ENCODE data around the gene GLG1.

Gene GLG1

GRCh38 chr16:74596586-74596985, 10.3 kb downstream of the GLG1 start:
- TF ChIP-seq CTCF (conservative IDR thresholded peaks at IDR 0.05) (no peak), ZFX (IDR thresholded peaks at IDR 0.05) (no peak)
- H3K27ac ChIP-seq = no peak overlapping the region

GRCh38 chr16:74592847-74593246, 14.1 kb downstream of the GLG1 start:
- TF ChIP-seq ZFX (IDR thresholded peaks at IDR 0.05) (no peak), CTCF (conservative IDR thresholded peaks at IDR 0.05) (no peak)
- H3K27ac ChIP-seq = no peak overlapping the region

GRCh38 chr16:74591876-74592650, 14.9 kb downstream of the GLG1 start:
- H3K27ac ChIP-seq = no peak overlapping the region
- TF ChIP-seq CTCF (conservative IDR thresholded peaks at IDR 0.05) (no peak), ZFX (IDR thresholded peaks at IDR 0.05) (no peak)

- TF ChIP-seq CTCF (conservative IDR thresholded peaks at IDR 0.05) (no peak), ZFX (IDR thresholded peaks at IDR 0.05) (no peak)
- no peak overlapping the region for H3K27ac ChIP-seq
These were observed 20.0 kb downstream of the GLG1 start for GRCh38 chr16:74586948-74587347.

GRCh38 chr16:74585846-74586443, 21.0 kb downstream of the GLG1 start:
- TF ChIP-seq CTCF (conservative IDR thresholded peaks at IDR 0.05) (no peak), ZFX (IDR thresholded peaks at IDR 0.05) (no peak)
- H3K27ac ChIP-seq = no peak overlapping the region

GRCh38 chr16:74583926-74584666, 22.8 kb downstream of the GLG1 start:
- TF ChIP-seq ZFX (IDR thresholded peaks at IDR 0.05) (no peak), CTCF (conservative IDR thresholded peaks at IDR 0.05) (no peak)
- H3K27ac ChIP-seq = no peak overlapping the region

GRCh38 chr16:74582970-74583369, 23.9 kb downstream of the GLG1 start:
- H3K27ac ChIP-seq = no peak overlapping the region
- TF ChIP-seq ZFX (IDR thresholded peaks at IDR 0.05) = no peak
- no peak for TF ChIP-seq CTCF (conservative IDR thresholded peaks at IDR 0.05)
